Bronchial epithelial cell (primary cell): ENCODE data around the gene SNX30. TPM values are rescaled to one million over a fixed set of nuclear protein-coding genes. Genes with fewer than 3 reads are reported as not detected.

Experiments
- DNase-seq: peaks from one replicate; pipeline ENCODE4 v3.0.0-alpha.2; 2010; ENCODE audit warnings: low read depth
- FAIRE-seq: peaks from 2 replicates; lab custom pipeline; 2011; peaks lifted over from hg19 to GRCh38; lab: Jason Lieb, UNC
- H3K27me3 ChIP-seq: 2 replicates; pipeline ENCODE4 v1.5.1; 2011; ENCODE audit warnings: low read length; ENCODE audit not compliant: control insufficient read depth, insufficient read depth
- H3K36me3 ChIP-seq: 2 replicates; pipeline ENCODE4 v1.5.1; 2011; ENCODE audit warnings: low read length; ENCODE audit not compliant: control insufficient read depth, insufficient read depth
- H3K4me3 ChIP-seq: 2 replicates; pipeline ENCODE4 v1.5.1; 2011; ENCODE audit warnings: mild to moderate bottlenecking, low read depth, low read length, control low read depth
- total RNA-seq: library from RNA; depleted of rRNA; stranded (reverse); fragments of >200 nt; gene quantifications from 2 replicates; pipeline ENCODE4 v1.2.1, GENCODE V29; 2014
- TF ChIP-seq, protein P1 (sequence below): IDR thresholded peaks from 2 replicates; pipeline ENCODE4 v1.5.1; 2011; ENCODE audit warnings: mild to moderate bottlenecking, moderate library complexity, low read length, control low read depth, inconsistent platforms; ENCODE audit not compliant: insufficient read depth, severe bottlenecking

The SNX30 gene
- total RNA-seq, 1 donor from 2014 or later = 13.2 TPM

- no peaks in the 10 kb centered on the region for H3K36me3 ChIP-seq
- TF ChIP-seq, protein P1, sequence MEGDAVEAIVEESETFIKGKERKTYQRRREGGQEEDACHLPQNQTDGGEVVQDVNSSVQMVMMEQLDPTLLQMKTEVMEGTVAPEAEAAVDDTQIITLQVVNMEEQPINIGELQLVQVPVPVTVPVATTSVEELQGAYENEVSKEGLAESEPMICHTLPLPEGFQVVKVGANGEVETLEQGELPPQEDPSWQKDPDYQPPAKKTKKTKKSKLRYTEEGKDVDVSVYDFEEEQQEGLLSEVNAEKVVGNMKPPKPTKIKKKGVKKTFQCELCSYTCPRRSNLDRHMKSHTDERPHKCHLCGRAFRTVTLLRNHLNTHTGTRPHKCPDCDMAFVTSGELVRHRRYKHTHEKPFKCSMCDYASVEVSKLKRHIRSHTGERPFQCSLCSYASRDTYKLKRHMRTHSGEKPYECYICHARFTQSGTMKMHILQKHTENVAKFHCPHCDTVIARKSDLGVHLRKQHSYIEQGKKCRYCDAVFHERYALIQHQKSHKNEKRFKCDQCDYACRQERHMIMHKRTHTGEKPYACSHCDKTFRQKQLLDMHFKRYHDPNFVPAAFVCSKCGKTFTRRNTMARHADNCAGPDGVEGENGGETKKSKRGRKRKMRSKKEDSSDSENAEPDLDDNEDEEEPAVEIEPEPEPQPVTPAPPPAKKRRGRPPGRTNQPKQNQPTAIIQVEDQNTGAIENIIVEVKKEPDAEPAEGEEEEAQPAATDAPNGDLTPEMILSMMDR = no peak
- FAIRE-seq = no peak
Measured at GRCh38 chr9:112863746-112864145, 113.2 kb downstream of the SNX30 start.

DNA sequence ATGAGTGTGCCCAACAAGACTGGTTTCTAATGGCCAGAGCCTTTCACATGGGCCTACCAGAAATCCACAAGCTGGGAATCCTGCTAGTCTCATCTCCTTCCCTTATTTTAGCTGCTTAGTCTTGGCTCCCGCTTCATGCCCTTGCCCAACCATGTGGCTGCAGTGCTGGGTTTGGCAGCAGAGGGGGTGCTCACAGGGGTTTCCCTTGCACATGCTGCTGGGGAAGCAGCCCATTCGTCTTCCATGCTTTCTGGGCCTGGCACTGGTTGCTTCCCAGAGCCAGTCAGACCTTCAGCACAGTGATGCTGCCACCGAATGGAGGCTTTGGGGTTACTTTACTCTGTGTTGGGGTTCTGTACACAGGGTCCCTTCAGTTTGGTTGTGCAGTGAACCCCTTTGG is 113.8 kb downstream of the SNX30 start:
- DNase-seq (no peak), FAIRE-seq (no peak)
- no peak overlapping the region for H3K4me3 ChIP-seq
- TF ChIP-seq, protein P1 = no peak
- H3K27me3 ChIP-seq = no peaks in the 10 kb centered on the region
- no peaks in the 10 kb centered on the region for H3K36me3 ChIP-seq

More at GRCh38 chr9:112863746-112864145, 113.2 kb downstream of the SNX30 start:
- Histone ChIP-seq H3K4me3 (no peak overlapping the region), H3K27me3 (no peaks in the 10 kb centered on the region)
- no peak for DNase-seq

- FAIRE-seq = no peak
- Histone ChIP-seq H3K36me3 (no peaks in the 10 kb centered on the region), H3K4me3 (no peak overlapping the region), H3K27me3 (no peaks in the 10 kb centered on the region)
- no peak for DNase-seq
- TF ChIP-seq, protein P1 = no peak
Measured at GRCh38 chr9:112864982-112865381, 114.4 kb downstream of the SNX30 start.

DNA sequence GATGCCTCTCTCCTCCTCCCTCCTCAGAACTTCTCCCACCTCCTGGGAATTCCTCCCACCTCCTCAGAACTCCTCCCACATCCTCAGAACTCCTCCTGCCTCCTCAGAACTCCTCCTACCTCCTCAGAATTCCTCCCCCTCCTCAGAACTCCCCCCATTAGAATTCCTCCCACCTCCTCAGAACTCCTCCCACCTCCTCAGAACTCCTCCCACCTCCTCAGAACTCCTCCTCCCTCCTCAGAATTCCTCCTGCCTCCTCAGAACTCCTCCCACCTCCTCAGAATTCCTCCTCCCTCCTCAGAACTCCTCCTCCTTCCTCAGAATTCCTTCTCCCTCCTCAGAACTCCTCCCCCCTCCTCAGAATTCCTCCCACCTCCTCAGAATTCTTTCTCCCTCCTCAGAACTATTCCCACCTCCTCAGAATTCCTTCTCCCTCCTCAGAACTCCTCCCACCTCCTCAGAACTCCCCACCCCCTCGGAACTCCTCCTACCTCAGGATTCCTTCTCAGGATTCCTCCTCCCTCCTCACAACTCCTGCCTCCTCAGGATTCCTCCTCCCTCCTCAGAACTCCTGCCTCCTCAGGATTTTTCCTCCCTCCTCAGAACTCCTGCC is 116.2 kb downstream of the SNX30 start:
- FAIRE-seq (no peak), DNase-seq (peak; percentile 65)
- TF ChIP-seq, protein P1 = no peak
- Histone ChIP-seq H3K4me3 (no peak overlapping the region), H3K36me3 (no peaks in the 10 kb centered on the region), H3K27me3 (no peaks in the 10 kb centered on the region)

- FAIRE-seq = no peak
Measured at GRCh38 chr9:112867275-112867991, 116.9 kb downstream of the SNX30 start.

More at GRCh38 chr9:112867275-112867991, 116.9 kb downstream of the SNX30 start:
- H3K36me3 ChIP-seq = no peaks in the 10 kb centered on the region
- H3K4me3 ChIP-seq = no peak overlapping the region
- DNase-seq = peak; percentile 87
- TF ChIP-seq, protein P1 = no peak
- H3K27me3 ChIP-seq = no peaks in the 10 kb centered on the region
